ENCODE results near the gene EHF. TPM values are rescaled to one million over a fixed set of nuclear protein-coding genes. Genes with fewer than 3 reads are reported as not detected.

EHF gene
- total RNA-seq, 1 donor from 2014 or later, result not detected

DNA sequence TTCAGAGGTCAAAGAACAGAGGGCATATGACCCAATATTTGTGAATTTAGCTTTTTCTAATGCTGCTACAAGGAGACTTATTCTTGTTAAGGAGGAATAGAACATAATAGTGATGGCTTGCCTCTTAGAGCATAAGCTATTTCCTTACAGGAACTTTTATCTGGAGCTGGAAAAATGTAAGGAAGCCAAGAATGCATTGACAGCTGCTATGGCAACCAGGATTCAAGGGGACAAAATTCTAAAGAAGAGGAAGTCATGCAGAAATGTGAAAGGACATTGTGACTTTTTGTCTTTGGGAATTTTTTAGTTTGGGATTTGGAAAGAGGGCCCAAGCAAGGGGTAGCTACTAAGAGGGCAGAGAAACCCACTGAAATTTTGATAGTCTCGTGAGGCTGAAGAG lies 51.1 kb downstream of the EHF start:
- no peak for DNase-seq (ENCODE audit: extremely low spot score, unreplicated experiment)
- Mint-ChIP-seq H3K27ac (ENCODE audit: unreplicated experiment) (no peak overlapping the region), H3K9me3 (ENCODE audit: unreplicated experiment) (no peaks in the 10 kb centered on the region), H3K27me3 (ENCODE audit: unreplicated experiment) (peaks cover 63% of the 10 kb centered on the region), H3K4me1 (ENCODE audit: unreplicated experiment) (no peaks in the 10 kb centered on the region), H3K4me3 (ENCODE audit: unreplicated experiment) (no peak overlapping the region), H3K36me3 (ENCODE audit: unreplicated experiment) (no peaks in the 10 kb centered on the region)
- TF ChIP-seq, protein P1, sequence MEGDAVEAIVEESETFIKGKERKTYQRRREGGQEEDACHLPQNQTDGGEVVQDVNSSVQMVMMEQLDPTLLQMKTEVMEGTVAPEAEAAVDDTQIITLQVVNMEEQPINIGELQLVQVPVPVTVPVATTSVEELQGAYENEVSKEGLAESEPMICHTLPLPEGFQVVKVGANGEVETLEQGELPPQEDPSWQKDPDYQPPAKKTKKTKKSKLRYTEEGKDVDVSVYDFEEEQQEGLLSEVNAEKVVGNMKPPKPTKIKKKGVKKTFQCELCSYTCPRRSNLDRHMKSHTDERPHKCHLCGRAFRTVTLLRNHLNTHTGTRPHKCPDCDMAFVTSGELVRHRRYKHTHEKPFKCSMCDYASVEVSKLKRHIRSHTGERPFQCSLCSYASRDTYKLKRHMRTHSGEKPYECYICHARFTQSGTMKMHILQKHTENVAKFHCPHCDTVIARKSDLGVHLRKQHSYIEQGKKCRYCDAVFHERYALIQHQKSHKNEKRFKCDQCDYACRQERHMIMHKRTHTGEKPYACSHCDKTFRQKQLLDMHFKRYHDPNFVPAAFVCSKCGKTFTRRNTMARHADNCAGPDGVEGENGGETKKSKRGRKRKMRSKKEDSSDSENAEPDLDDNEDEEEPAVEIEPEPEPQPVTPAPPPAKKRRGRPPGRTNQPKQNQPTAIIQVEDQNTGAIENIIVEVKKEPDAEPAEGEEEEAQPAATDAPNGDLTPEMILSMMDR (IDR thresholded peaks at IDR 0.05), result no peak

DNA sequence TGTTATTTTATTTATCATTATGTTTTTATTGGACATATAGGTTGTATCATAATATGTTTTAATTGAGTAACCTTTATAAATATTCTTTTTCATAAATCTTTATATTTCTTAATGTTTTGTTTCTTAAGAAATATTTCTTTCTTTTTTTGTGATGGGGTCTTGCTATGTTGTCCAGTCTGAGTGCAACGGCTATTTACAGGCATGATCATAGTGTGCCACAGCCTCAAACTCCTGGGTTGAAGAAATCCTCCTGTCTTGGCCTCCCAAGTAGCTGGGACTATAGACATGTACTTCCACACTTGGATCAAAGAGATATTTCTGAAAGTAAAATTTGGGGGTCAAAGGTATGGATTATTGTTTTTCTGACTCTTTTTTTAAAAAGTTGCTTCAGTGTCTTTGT lies 53.1 kb downstream of the EHF start:
- Mint-ChIP-seq H3K4me1 (ENCODE audit: unreplicated experiment) (no peaks in the 10 kb centered on the region), H3K27me3 (ENCODE audit: unreplicated experiment) (peaks cover 51% of the 10 kb centered on the region), H3K27ac (ENCODE audit: unreplicated experiment) (no peak overlapping the region), H3K36me3 (ENCODE audit: unreplicated experiment) (no peaks in the 10 kb centered on the region), H3K4me3 (ENCODE audit: unreplicated experiment) (no peak overlapping the region), H3K9me3 (ENCODE audit: unreplicated experiment) (no peaks in the 10 kb centered on the region)
- TF ChIP-seq, protein P1 (IDR thresholded peaks at IDR 0.05), result no peak
- DNase-seq (ENCODE audit: extremely low spot score, unreplicated experiment), result no peak

DNA sequence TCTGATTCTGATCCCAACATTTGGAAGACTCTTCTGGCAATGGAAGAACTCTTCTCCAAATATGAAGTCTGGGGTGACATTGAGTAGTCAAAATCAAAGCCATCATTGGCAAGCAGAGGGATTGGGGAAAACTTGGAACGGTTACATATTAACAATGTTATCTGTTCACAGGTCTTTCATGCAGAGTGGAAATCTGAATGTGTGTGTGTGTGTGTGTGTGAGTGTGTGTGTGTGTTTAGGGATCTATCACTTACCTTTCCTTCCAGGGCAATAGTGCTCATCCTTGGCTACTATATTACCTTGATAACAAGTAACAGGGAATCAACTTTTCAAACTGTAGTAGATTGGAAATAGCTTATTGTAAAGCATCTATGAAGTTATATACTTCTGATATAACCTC lies 55.3 kb downstream of the EHF start:
- Mint-ChIP-seq H3K9me3 (ENCODE audit: unreplicated experiment) (no peaks in the 10 kb centered on the region), H3K27ac (ENCODE audit: unreplicated experiment) (no peak overlapping the region), H3K4me3 (ENCODE audit: unreplicated experiment) (no peak overlapping the region), H3K36me3 (ENCODE audit: unreplicated experiment) (no peaks in the 10 kb centered on the region), H3K4me1 (ENCODE audit: unreplicated experiment) (no peaks in the 10 kb centered on the region), H3K27me3 (ENCODE audit: unreplicated experiment) (peaks cover 47% of the 10 kb centered on the region)
- TF ChIP-seq, protein P1 (IDR thresholded peaks at IDR 0.05), result no peak
- no peak for DNase-seq (ENCODE audit: extremely low spot score, unreplicated experiment)

DNA sequence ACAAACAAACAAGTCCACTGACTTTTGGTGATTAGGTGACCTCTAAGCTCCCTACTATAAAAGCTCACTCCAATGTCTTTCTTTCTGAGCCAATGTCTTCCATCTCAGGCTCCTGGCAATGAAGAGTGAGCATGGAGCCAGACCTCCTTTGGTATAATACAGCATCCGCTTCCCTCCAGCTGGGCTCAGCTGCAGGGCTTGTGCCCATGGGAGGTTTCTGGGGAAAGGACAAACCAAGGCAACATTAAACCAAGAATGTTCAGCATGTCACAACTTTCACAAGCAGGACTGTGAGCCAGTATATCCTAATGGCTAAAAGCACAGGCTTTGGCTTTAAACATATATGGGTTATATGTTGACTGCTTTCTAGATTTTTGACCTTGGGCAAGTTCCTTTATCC lies 58.8 kb downstream of the EHF start:
- Mint-ChIP-seq H3K4me3 (ENCODE audit: unreplicated experiment) (no peak overlapping the region), H3K4me1 (ENCODE audit: unreplicated experiment) (peaks cover 3% of the 10 kb centered on the region), H3K27me3 (ENCODE audit: unreplicated experiment) (peaks cover 21% of the 10 kb centered on the region), H3K27ac (ENCODE audit: unreplicated experiment) (no peak overlapping the region), H3K9me3 (ENCODE audit: unreplicated experiment) (no peaks in the 10 kb centered on the region), H3K36me3 (ENCODE audit: unreplicated experiment) (no peaks in the 10 kb centered on the region)
- no peak for DNase-seq (ENCODE audit: extremely low spot score, unreplicated experiment)
- TF ChIP-seq, protein P1 (IDR thresholded peaks at IDR 0.05), result no peak

DNA sequence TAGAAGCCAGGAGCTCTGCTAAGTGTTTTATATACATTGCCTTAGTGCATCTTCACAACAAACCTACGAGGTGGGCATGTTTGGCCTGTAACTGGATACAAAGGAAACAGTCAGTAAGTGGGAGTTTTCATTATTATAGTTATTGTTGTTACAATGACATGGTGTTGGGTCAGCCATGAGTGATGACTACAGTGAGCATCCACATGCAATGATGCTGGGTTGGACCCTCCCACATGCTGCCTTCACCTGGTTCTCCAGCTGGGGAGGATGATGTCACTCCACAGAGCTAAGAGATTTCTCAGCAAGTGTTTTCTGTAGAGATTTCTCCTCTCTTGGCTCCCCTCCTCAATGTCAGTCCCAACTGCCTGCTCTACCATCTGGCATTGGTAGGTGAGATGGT lies 59.3 kb downstream of the EHF start:
- no peaks in the 10 kb centered on the region for H3K36me3 Mint-ChIP-seq (ENCODE audit: unreplicated experiment)

More for the DNA sequence above, 59.3 kb downstream of the EHF start:
- Mint-ChIP-seq H3K9me3 (ENCODE audit: unreplicated experiment) (no peaks in the 10 kb centered on the region), H3K4me1 (ENCODE audit: unreplicated experiment) (peaks cover 3% of the 10 kb centered on the region), H3K4me3 (ENCODE audit: unreplicated experiment) (no peak overlapping the region), H3K27ac (ENCODE audit: unreplicated experiment) (no peak overlapping the region), H3K27me3 (ENCODE audit: unreplicated experiment) (peaks cover 16% of the 10 kb centered on the region)
- TF ChIP-seq, protein P1 (IDR thresholded peaks at IDR 0.05), result no peak
- DNase-seq (ENCODE audit: extremely low spot score, unreplicated experiment), result no peak
